NCI-H1436 (cell line): ENCODE data around the gene NSL1.

Experiments used
- DNase-seq: peaks from one replicate; lab custom pipeline; 2025; lab: John Stamatoyannopoulos, UW

The NSL1 gene

DNA sequence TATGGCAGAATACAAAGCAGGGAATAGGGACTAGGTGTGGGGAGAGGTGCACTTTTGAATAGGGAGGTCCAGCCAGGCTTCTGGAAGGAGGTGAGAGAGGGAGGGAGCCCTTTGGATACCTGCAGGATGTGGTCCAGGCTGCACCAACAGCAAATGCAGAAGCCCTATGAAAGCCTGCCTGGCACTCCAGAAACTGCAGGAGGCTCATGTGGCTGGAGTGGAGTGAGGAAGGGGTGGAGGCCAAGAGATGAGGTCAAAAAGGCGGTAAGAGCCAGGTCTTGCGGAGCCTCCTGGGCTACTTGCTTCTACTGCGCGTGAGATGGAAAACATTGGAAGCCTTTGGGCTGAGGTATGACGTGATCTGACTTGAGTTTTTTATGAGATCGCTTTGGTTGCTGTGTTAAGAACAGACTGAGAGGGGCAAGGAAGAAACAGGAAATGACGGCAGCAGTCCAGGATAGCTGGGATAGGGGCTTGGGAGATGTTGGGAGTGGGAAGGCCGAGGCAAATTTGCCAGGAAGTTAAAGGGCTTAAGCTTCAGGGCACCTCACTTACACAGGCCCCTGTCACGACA, 87.5 kb downstream of the NSL1 start:
- DNase-seq, result no peak

DNA sequence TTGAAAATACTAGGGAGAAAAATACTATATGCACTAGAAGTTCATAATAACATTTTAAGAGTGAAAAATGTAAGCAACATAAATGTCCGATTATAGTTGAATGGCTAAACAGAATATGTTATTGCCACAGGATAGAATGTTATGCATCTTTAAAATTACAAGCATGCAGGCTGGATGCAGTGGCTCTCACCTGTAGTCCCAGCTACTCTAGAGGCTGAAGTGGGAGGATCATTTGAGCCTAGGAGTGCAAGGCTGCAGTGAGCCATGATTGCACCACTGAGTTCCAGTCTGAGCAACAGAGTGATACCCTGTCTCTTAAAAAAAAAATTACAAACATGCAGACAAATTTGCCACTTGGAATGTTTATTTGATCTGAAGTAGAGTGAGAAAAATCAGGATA, 88.9 kb downstream of the NSL1 start:
- no peak for DNase-seq

DNA sequence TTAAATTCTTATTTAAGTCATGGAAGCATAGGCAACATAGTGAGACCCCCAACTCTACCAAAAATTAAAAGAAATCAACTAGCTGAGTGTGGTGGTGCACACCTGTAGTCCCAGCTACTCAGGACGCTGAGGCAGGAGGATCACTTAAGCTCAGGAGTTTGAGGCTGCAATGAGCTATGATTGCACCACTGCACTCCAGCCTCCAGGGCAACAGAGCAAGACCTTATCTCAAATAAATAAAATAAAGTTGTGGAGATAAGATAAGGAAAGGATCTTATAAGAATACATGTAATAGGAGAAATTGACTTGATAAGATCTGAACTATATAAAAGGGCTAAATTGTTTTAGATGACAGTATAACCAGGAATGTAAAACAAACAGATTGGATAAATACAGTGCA, 89.7 kb downstream of the NSL1 start:
- DNase-seq, result no peak

DNA sequence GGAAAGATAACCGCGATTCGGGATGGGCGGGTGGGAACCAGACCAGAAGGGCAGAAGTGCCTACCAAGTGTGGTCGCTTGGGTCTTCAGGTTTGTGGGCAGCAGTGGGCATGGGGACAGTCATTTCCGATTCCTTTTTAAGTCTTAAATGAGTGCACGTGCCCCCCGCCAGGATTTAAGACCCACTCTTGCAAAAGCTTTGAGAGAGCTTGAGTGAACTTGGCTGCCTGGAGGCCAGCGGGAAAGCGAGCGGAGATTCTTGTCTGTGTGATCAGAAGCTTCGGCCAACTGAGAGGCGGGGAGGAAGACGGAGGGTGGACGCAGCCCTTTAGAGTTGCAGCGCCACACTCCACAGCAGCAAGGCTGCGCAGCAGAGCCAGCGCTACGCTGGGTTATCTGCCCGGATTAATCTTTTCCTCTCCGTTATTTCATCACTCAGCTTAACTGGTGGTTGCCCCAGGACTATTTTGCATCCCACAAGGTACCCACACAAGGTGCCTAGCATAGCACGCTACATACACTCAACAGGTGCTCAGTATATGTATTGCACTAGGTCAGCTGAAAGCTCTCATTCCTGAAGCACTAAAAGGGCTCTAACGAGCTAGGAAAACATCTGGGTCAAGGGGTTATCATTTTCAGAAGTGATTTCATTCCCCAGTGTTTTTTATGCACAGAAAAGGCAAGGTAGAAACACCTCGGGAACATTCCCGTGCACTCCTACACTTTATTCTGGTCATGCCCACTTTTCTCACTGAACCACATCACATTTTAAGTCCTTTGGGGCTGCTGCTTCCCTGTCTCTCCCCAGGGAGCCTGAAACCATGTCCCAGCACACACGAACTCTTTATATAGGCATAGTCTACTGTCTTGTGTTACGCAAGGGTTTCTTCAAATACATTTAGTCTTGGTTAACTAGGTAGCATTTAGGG, 90.4 kb downstream of the NSL1 start:
- no peak for DNase-seq

GRCh38 chr1:212700223-212700891, 91.2 kb downstream of the NSL1 start:
- DNase-seq, result peak; percentile 54

DNA sequence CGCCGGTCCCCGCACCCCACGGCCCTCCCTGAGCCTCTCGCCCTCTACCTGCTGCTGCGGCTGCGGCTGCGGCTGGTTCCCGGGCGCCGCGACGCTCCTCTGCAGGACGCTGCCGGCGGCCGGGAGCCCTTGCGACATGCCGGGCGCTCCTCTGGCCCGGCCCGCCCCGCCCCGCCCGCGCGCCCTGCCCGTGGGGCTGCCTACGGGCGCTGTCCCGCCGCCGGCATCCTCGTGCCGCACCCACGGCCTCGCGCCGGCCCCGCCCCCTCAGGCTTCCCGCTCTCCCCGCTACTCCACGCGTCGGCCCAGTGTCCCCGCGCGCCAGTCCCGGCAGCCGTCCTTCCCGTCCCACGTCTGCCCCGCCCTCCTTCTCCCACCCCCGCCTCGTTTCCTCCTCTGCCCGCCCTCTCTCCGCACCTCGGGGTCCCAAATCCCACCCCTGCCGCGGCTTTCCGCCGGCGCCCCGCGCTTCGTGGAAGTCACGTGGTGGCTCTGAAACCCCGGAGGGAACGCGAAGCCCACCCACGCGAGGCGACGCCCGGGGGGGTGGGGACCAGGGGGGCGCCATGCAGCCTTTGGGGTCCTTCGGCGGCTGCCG, 91.9 kb downstream of the NSL1 start, which contains the start of gene BATF3:
Gene BATF3 (minus strand): TSS at position 216 of the 598 bp plus-strand sequence. CDS start 78 bp downstream, at position 138.
- DNase-seq, result peak; percentile 54

GRCh38 chr1:212699104-212699624, 92.4 kb downstream of the NSL1 start:
- peak; percentile 56 for DNase-seq

DNA sequence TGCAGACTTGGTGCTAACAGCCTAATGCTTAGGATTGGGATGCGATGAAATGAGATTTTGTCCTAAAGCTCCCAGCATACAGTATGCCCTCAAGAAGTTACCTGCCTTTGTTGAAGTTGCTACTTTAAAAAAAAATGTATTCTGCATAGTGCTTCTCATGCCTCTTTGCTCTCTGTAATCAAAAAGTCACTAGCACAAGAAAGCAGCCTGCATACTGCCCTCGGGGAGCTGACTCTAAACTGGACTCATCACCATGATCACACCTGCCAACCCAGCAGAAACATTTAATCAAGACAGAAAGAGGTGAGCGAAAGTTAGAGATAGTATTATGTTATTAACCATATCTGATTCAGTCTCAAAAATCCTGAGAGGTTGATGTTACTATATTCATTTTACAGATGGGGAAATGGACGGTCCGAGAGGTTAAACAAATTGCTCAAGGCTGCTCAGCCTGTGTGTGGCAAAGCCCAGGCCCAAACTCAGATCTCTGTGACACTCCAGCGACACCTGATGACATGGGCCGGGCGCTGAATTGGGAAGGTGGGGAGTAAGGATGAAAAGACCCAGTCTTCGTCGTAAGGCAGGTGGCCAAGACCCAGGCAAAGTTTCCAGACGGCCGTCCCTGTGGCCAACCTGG, 93.0 kb downstream of the NSL1 start:
- DNase-seq, result no peak

GRCh38 chr1:212696721-212697331, 94.8 kb downstream of the NSL1 start:
- DNase-seq, result no peak

- DNase-seq, result no peak
Observed at GRCh38 chr1:212692774-212693644, 98.6 kb downstream of the NSL1 start.

- DNase-seq, result no peak
Observed at GRCh38 chr1:212691561-212692071, 100.0 kb downstream of the NSL1 start.

DNA sequence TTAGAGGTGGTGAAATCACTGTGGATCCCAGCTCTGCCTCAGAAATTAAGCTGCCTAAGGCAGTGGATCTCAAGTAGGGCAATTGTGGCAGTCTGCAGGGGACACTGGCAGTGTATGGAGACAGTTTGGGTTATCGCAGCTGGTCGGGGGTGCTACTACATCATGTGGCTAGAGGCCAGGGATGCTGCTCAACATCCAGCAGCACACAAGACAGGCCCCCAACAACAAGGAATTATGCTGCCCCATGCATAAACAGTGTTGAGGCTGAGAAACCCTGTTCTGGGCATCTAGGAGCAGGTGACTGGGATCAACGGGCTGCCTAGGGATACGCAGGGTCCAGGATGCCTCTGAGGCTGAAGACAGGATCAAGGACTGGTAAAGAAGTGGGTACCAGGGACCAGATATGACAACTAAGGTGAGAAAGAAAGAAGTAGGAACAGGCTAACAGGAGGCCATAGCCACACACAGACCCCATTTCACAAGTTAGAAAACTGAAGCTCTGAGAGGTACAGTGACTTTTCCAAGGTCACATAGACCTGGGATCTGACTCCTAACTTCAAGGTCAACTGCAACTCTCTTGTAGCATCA, 100.7 kb downstream of the NSL1 start:
- DNase-seq, result no peak

GRCh38 chr1:212689758-212690529, 101.6 kb downstream of the NSL1 start:
- DNase-seq, result no peak

GRCh38 chr1:212689196-212689725, 102.3 kb downstream of the NSL1 start:
- DNase-seq, result no peak

DNA sequence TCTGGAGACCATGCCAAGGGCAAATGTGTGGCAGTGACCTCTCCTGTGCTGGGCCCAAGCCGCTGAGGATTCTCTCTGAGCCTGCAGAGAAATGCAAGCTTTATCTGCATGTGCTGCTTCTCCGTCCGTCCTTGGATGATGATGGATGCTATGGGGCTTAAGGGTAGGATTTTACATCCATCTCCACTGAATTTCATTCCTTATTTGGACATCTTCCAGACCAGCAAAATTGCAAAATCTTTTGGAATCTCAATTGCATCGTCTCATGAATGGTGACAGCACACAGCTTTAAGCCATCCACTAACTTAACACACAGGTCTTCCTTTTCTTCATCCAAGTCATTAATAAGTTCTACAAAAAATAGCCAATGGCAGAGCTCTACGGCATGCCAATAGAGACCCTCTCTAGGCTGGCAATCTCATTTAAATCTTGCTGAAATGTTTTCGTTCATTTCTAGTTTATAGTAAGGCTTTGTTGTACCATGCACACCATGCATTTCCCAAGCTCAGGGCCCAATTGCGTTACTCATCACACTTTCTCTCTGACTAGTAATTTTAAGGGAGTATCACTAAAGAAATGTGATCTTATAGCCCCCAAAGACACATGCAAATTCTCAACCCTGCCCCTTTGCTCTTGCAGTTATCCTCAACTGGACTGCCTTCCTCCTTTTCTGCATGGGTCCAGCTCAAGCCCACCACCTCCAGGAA, 103.1 kb downstream of the NSL1 start:
- no peak for DNase-seq

GRCh38 chr1:212687811-212688210, 103.8 kb downstream of the NSL1 start:
- no peak for DNase-seq

- no peak for DNase-seq
Observed at GRCh38 chr1:212686591-212686990, 105.0 kb downstream of the NSL1 start.

DNA sequence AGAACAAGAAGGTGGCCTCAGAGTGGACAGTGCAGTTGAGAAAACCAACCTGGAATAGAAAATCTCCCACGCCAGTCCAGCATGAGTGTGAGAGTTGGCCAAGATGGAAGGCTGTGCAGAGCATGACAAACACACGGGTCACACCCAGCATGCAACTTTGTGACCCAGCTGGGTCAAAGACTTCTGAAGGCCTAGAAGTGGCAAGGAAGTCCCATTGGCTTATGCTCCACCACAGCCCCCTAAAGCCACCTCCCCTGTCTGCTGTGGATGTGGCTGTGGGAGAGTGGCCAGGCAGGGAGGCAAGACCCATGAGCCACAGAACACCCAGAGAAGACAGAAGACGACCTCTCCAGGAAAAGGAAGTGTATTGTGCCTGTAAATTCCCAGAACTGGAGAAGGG, 105.5 kb downstream of the NSL1 start:
- DNase-seq, result no peak
